Measurements from ENCODE around the gene OR56A4.
"Not testable (repeated sequence)": the region's sequence is repeated elsewhere in the genome, so short reads cannot be mapped to it uniquely, and the experiment has no call there.

Gene OR56A4

DNA sequence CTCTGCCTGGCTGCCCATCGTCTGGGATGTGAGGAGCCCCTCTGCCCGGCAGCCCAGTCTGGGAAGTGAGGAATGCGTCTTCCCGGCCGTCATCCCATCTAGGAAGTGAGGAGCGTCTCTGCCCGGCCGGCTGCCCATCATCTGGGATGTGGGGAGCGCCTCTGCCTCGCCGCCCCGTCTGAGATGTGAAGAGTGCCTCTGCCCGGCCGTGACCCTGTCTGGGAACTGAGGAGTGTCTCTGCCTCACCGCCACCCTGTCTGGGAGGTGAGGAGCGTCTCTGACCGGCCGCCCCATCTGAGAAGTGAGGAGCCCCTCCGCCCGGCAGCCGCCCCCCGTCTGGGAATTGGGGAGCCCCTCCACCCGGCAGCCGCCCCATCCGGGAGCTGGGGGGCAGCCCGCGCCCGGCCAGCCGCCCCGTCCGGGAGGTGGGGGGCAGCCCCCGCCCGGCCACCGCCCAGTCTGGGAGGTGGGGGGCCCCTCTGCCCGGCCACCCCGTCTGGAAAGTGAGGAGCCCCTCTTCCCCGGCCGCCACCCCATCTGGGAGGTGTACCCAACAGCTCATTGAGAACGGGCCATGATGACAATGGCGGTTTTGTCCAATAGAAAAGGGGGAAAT lies 45.9 kb downstream of the OR56A4 start:
- DNase-seq (ENCODE audit: low spot score): not testable (repeated sequence)

DNA sequence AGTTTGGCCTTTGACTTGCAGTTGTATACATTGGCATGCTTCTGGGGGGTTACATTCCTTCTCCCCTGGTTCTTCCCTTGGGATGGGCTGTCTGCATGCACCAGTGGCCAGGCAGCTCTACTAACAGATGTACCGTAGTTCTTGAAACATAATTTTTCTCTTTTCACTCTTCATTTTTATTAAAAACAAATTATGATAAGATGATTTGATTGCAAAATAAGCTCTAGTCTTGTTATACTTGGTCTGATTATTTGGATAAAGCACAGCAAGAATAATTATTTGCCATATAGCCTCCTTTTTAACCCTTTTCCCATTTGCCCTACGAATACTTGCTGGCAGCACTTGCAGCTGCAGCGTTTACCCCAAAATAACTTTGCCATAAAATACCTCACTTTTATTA lies 51.2 kb downstream of the OR56A4 start:
- DNase-seq (ENCODE audit: low spot score): no peak

All from RKO (cell line).